ENCODE results near the gene ITGA3. TPM values are rescaled to one million over a fixed set of nuclear protein-coding genes. Genes with fewer than 3 reads are reported as not detected.
A peak's percentile ranks its signal among the peaks of the same experiment; 100 is the strongest.

Gene ITGA3
- total RNA-seq, 1 donor from 2014 or later = 143 TPM

GRCh38 chr17:50087912-50088405, 32.0 kb downstream of the ITGA3 start:
- Mint-ChIP-seq H3K4me3 (no peak overlapping the region), H3K27me3 (ENCODE audit: low read depth) (no peaks in the 10 kb centered on the region), H3K9me3 (no peaks in the 10 kb centered on the region), H3K4me1 (no peaks in the 10 kb centered on the region), H3K27ac (no peak overlapping the region), H3K36me3 (peaks cover 12% of the 10 kb centered on the region)
- TF ChIP-seq CTCF (IDR thresholded peaks at IDR 0.05; ENCODE audit: unreplicated experiment) = no peak
- DNase-seq (ENCODE audit: low spot score in 2 of 2, unreplicated experiment in 2 of 2) = no peak

- Mint-ChIP-seq H3K4me3 (no peak overlapping the region), H3K4me1 (no peaks in the 10 kb centered on the region), H3K36me3 (peaks cover 9% of the 10 kb centered on the region), H3K27ac (no peak overlapping the region), H3K9me3 (no peaks in the 10 kb centered on the region), H3K27me3 (ENCODE audit: low read depth) (no peaks in the 10 kb centered on the region)
- TF ChIP-seq CTCF (IDR thresholded peaks at IDR 0.05; ENCODE audit: unreplicated experiment) = no peak
- no peak for DNase-seq (ENCODE audit: low spot score in 2 of 2, unreplicated experiment in 2 of 2)
Observed at GRCh38 chr17:50088952-50089825, 33.3 kb downstream of the ITGA3 start.

GRCh38 chr17:50090071-50090470, 34.2 kb downstream of the ITGA3 start:
- Mint-ChIP-seq H3K9me3 (no peaks in the 10 kb centered on the region), H3K4me1 (peaks cover under 1% of the 10 kb centered on the region), H3K36me3 (peaks cover 6% of the 10 kb centered on the region), H3K27me3 (ENCODE audit: low read depth) (no peaks in the 10 kb centered on the region), H3K4me3 (no peak overlapping the region), H3K27ac (no peak overlapping the region)
- TF ChIP-seq CTCF (IDR thresholded peaks at IDR 0.05; ENCODE audit: unreplicated experiment) = no peak
- no peak for DNase-seq (ENCODE audit: low spot score in 2 of 2, unreplicated experiment in 2 of 2)

GRCh38 chr17:50090971-50091917, 35.3 kb downstream of the ITGA3 start:
- H3K27me3 Mint-ChIP-seq (ENCODE audit: low read depth) = no peaks in the 10 kb centered on the region
- H3K4me1 Mint-ChIP-seq = peaks cover 11% of the 10 kb centered on the region
- TF ChIP-seq CTCF (IDR thresholded peaks at IDR 0.05; ENCODE audit: unreplicated experiment) = no peak
- H3K4me3 Mint-ChIP-seq = no peak overlapping the region
- no peaks in the 10 kb centered on the region for H3K9me3 Mint-ChIP-seq
- no peak for DNase-seq (ENCODE audit: low spot score in 2 of 2, unreplicated experiment in 2 of 2)
- H3K27ac Mint-ChIP-seq = peak overlapping the region; percentile 50
- peaks cover 6% of the 10 kb centered on the region for H3K36me3 Mint-ChIP-seq

- TF ChIP-seq CTCF (IDR thresholded peaks at IDR 0.05; ENCODE audit: unreplicated experiment) = no peak
- no peaks in the 10 kb centered on the region for H3K9me3 Mint-ChIP-seq
- DNase-seq (ENCODE audit: low spot score in 2 of 2, unreplicated experiment in 2 of 2) = no peak
- H3K27me3 Mint-ChIP-seq (ENCODE audit: low read depth) = no peaks in the 10 kb centered on the region
- peaks cover 14% of the 10 kb centered on the region for H3K4me1 Mint-ChIP-seq
- no peak overlapping the region for H3K27ac Mint-ChIP-seq
- peaks cover 6% of the 10 kb centered on the region for H3K36me3 Mint-ChIP-seq
- H3K4me3 Mint-ChIP-seq = no peak overlapping the region
Observed at GRCh38 chr17:50091918-50092285, 36.0 kb downstream of the ITGA3 start.
